ENCODE results near the gene MLH1.
"Not testable (repeated sequence)": the region's sequence is repeated elsewhere in the genome, so short reads cannot be mapped to it uniquely, and the experiment has no call there.

Gene MLH1

GRCh38 chr3:37039161-37039846 is 46.0 kb downstream of the MLH1 start:
- no peak for DNase-seq

GRCh38 chr3:37040231-37040630 is 46.9 kb downstream of the MLH1 start:
- DNase-seq, result no peak

GRCh38 chr3:37041546-37042195 is 48.4 kb downstream of the MLH1 start:
- DNase-seq, result no peak

DNA sequence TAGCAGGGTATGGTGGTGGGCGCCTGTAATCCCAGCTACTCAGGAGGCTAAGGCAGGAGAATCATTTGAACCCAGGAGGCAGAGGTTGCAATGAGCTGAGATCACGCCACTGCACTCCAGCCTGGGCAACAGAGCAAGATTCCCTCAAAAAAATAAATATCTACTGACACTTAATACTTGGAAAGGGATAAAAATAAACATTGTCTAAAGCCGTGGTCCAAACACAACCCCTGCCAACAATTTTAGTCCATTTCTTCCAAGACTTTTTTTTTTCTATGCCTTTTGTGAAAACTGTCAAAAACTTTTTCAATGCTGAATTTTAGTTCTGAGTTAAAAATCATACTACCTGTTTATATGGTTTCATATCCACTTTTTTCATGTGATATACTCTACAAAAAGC is 49.4 kb downstream of the MLH1 start:
- DNase-seq, result not testable (repeated sequence)

GRCh38 chr3:37050282-37050681 is 57.0 kb downstream of the MLH1 start:
- peak in 2 of 3 experiments; percentile 5 to 51 for DNase-seq

DNA sequence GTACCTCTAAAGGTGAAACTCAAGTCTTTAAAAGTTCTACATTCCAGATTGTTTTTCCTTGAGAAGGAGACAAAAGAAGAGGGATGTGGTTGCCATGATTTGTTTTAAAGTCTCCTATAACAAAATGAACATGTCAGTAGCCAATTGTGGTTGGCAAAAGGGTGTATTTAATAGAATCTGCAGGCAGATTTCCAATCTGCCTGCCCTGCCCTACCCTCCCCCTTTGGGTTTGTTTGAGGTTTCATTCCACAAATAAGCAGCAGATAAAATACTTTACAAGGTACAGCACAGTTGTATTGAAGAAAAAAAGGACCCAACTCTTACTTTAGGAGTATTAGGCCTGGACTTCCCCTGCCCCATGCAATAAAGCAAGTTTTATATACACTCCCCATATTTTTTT is 59.5 kb downstream of the MLH1 start:
- no peak for DNase-seq

DNA sequence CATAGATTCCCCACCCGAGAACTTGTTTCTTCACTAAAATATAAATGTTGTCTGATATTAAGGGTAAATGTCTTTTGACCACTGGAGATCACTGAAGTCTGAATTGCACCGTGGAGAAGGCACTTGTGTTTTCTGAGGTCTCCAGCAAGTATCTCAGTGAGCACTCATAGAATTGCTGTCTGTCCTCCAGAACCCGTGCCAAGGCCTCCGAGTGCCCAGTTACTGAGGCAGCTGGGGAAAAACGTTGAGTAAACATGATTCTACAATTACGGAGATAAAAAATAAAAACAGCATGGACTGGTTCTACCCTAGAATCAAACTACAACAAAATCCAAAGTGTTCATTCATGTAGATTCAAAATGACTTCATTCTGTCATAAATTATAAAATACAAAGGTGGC is 60.0 kb downstream of the MLH1 start:
- no peak for DNase-seq

DNA sequence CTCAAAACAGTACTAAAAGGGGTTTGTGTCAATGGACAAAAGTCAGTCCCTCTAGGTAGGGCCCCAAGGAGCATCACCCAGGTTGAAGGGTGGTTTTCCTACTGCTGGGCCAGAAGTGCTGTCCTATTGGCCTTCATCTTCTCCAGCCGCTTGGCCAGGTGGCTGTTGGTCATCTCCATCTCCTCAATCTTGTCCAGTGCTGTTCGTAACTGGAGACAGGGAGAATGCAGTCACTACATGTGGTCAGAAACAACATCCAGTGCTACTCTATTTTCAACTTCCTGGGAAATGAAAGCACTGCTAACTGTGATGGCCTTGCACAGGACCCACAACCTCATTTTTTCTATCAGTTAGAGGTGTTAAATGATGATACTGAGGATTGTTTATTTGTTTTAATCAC is 60.4 kb downstream of the MLH1 start:
- DNase-seq, result no peak

DNA sequence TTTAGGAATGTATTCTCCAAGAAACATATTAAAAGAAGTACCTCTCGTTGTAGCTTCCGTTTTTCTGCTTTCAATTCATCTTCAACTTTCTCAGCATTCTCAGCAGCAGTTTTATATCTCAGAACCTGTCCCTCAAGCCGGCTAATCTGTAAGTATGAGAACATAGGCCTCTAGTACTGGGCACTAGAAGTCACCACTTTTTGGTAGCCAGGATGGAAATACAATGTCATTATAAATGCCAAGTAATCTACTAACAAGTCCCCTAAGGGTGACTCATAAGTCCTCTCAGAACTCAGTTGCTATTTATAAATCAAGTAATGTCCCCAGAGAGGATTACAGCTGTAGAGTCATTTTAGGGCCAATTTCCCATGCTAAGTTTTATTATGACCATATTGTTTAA is 61.1 kb downstream of the MLH1 start:
- DNase-seq, result peak in 1 of 3 experiments; percentile 1

DNA sequence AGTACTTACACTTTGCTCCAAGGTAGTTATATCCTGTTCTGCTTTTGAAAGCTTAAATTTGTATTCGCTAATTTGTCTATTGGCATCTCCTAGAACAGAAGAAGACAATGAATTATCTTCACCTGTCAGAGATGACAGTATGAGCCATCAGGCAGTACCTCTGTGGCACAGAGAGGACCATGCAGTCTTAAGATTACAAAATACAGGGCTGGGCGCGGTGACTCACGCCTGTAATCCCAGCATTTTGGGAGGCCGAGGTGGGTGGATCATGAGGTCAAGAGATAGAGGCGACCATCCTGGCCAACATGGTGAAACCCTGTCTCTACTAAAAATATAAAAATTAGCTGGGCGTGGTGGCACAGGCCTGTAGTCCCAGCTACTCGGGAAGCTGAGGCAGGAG is 61.8 kb downstream of the MLH1 start:
- DNase-seq, result not testable (repeated sequence)

DNA sequence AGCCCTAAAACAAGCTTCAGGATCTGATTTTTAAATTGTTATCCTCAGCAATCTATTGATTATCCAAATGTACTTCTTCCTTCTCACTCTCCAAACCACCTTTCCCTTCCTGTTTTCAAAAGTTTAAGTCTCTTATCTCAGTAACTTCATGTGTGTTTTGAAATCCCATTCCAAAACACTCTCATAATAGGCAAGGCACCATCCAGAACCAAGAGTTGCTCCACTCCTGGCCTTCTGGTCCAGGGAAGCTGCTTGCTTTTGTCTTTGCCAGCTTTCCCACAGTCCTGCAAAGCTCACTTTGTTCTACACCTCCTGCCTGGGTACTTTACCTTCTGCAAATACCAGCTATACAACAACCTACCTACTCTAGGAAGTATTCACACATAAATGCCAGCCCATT is 63.5 kb downstream of the MLH1 start:
- DNase-seq, result no peak

DNA sequence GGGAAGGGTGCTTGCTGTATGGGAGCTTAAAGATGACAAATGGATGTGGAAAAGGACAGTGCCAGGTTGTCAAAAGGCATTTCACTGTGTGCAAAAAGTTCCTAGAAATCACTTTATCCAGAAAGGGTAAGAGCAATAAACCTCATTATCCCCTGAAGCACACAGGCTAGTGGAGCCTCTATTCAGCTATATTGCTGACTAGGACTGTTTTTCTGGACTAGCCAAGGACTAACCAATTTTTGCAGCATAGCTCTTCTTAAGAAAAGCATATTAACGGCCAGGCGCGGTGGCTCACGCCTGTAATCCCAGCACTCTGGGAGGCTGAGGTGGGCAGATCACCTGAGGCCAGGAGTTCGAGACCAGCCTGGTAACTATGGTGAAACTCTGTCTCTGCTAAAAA is 64.8 kb downstream of the MLH1 start:
- no peak for DNase-seq

- no peak for DNase-seq
Observed at GRCh38 chr3:37064747-37065146, 71.4 kb downstream of the MLH1 start.

- DNase-seq, result no peak
Observed at GRCh38 chr3:37067577-37067976, 74.3 kb downstream of the MLH1 start.

- DNase-seq, result no peak
Observed at GRCh38 chr3:37068031-37068430, 74.7 kb downstream of the MLH1 start.

- DNase-seq, result no peak
Observed at GRCh38 chr3:37071921-37072320, 78.6 kb downstream of the MLH1 start.

- DNase-seq, result no peak
Observed at GRCh38 chr3:37072892-37073291, 79.6 kb downstream of the MLH1 start.

GRCh38 chr3:37074178-37074577 is 80.9 kb downstream of the MLH1 start:
- DNase-seq, result no peak

DNA sequence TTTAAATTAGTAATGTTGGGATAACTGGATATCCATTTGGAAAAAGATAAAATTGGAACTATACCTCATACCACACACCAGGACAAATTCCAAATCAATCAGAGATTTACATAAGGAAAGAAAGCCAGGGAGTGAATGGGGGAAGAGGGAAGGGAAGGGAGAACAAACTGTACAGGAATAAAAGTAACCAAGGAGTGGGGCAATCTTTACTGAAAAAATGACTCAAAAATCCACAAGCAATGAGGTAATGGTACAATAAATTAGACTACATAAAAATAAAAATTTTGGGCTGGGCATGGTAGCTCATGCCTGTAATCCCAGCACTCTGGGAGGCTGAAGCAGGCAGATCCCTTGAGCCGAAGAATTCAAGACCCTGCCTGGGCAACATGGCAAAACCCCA is 82.6 kb downstream of the MLH1 start:
- DNase-seq, result no peak

- no peak for DNase-seq
Observed at GRCh38 chr3:37082317-37082716, 89.0 kb downstream of the MLH1 start.

DNA sequence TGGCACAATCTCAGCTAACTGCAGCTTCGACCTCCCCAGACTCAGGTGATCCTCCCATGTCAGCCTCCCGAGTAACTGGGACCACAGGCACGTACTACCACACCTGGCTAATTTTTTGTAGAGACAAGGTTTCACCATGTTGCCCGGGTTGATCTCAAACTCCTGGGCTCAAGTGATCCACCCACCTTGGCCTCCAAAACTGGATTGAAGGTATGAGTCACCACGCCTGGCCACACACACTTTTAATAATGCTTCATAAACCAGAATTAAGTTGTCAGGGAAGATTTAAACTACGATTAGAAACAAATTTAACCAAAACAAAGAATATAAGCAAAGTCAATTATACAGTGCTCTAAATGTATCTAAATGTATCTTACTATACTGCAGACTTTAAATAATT is 93.6 kb downstream of the MLH1 start:
- no peak for DNase-seq

GRCh38 chr3:37087870-37088269 is 94.6 kb downstream of the MLH1 start:
- DNase-seq, result no peak

GRCh38 chr3:37092484-37092883 is 99.2 kb downstream of the MLH1 start:
- no peak for DNase-seq

GRCh38 chr3:37093481-37093880 is 100.2 kb downstream of the MLH1 start:
- DNase-seq, result no peak

DNA sequence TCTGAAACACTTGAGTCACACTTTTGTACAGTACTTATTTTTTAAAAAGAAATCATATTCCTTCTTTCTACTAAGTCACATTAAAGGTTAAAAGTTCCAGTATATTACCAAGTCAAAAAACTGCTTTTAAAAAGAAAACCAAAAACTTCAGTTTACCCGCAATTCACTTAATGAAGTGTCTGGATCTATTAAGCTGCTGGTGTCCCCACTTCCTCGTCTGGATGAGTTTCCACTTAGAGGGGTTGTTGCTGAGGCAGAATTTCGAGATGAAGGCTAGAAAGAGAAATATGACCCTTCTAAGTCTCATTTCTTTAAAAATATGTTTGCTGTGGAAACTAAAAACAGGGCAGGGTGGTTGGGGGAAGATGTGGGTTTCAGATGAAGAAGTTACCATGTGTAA is 101.3 kb downstream of the MLH1 start:
- no peak for DNase-seq

Measured in NCI-H1417 (cell line).